SK-N-SH (cell line): ENCODE measurements around the gene ORC1.

Experiments used
- CHD2 ChIP-seq: fragments of 150-350 bp; IDR thresholded peaks from 2 replicates; pipeline ENCODE4 v1.6.1; 2018; ENCODE audit warnings: low read length; ENCODE audit not compliant: partially characterized antibody
- CTCF ChIP-seq: fragments of 200-600 bp; sonication (generic); IDR thresholded peaks from 2 replicates; pipeline ENCODE4 v1.6.1; 2017; ENCODE audit warnings: antibody characterized with exemption, mild to moderate bottlenecking, moderate library complexity
- EP300 ChIP-seq, 2 experiments: IDR thresholded peaks; 2 replicates each; pipeline versions ENCODE4 v1.4.0 to v1.6.1; 2012; ENCODE audit warnings: borderline replicate concordance in 1 of 2, low read depth in 1 of 2, low read length in 1 of 2
- IRF3 ChIP-seq: fragments of 150-350 bp; IDR thresholded peaks from 2 replicates; pipeline ENCODE4 v1.6.1; 2016; ENCODE audit warnings: mild to moderate bottlenecking, low read depth, low read length
- REST ChIP-seq: IDR thresholded peaks from 2 replicates; pipeline ENCODE4 v1.6.1; 2012; ENCODE audit warnings: mild to moderate bottlenecking, low read depth, low read length, moderate library complexity
- SIN3A ChIP-seq: IDR thresholded peaks from 2 replicates; pipeline ENCODE4 v1.6.1; 2012; ENCODE audit warnings: low read depth, mild to moderate bottlenecking, low read length, moderate library complexity, borderline replicate concordance
- TAF1 ChIP-seq: IDR thresholded peaks from 2 replicates; pipeline ENCODE4 v1.6.1; 2012; ENCODE audit warnings: low read depth, mild to moderate bottlenecking, low read length, moderate library complexity, borderline replicate concordance
- YY1 ChIP-seq: IDR thresholded peaks from 2 replicates; pipeline ENCODE4 v1.4.0; 2012; ENCODE audit warnings: low read depth, mild to moderate bottlenecking
- TF ChIP-seq, protein P1 (sequence below): fragments of 150-350 bp; IDR thresholded peaks from 2 replicates; pipeline ENCODE4 v1.6.1; 2017; ENCODE audit warnings: antibody characterized with exemption, low read length, low read depth, borderline replicate concordance

GRCh38 chr1:52368383-52369172 lies 35.6 kb downstream of the ORC1 start:
- TF ChIP-seq YY1 (no peak), CTCF (no peak), SIN3A (no peak), EP300 (IDR thresholded peaks at IDR 0.05; ENCODE audit: borderline replicate concordance in 1 of 2, low read depth in 1 of 2, low read length in 1 of 2) (no peak), REST (no peak), TAF1 (no peak), IRF3 (no peak), CHD2 (no peak)
- TF ChIP-seq, protein P1, sequence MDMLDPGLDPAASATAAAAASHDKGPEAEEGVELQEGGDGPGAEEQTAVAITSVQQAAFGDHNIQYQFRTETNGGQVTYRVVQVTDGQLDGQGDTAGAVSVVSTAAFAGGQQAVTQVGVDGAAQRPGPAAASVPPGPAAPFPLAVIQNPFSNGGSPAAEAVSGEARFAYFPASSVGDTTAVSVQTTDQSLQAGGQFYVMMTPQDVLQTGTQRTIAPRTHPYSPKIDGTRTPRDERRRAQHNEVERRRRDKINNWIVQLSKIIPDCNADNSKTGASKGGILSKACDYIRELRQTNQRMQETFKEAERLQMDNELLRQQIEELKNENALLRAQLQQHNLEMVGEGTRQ = no peak
